ENCODE data around the gene UGCG.

The UGCG gene

GRCh38 chr9:111975709-111976108 is 79.1 kb downstream of the UGCG start:
- in situ Hi-C loops (cut with MboI; ENCODE audit: low sequenced_read_pairs), result no loop called here
- no peak overlapping the region for H3K4me3 ChIP-seq
- no peak for DNase-seq (ENCODE audit: low spot score in 2 of 2)
- H3K4me1 ChIP-seq, result peaks cover 6% of the 10 kb centered on the region
- H3K9me3 ChIP-seq, result no peaks in the 10 kb centered on the region
- H3K36me3 ChIP-seq (replicated peaks), result no peaks in the 10 kb centered on the region
- H3K27me3 ChIP-seq (ENCODE audit: low read depth), result no peaks in the 10 kb centered on the region

GRCh38 chr9:111978616-111979015 is 82.0 kb downstream of the UGCG start:
- H3K36me3 ChIP-seq (replicated peaks), result no peaks in the 10 kb centered on the region
- H3K4me3 ChIP-seq, result no peak overlapping the region
- H3K27me3 ChIP-seq (ENCODE audit: low read depth), result no peaks in the 10 kb centered on the region
- no peak for DNase-seq (ENCODE audit: low spot score in 2 of 2)
- peaks cover 6% of the 10 kb centered on the region for H3K4me1 ChIP-seq
- no peaks in the 10 kb centered on the region for H3K9me3 ChIP-seq
- in situ Hi-C loops (cut with MboI; ENCODE audit: low sequenced_read_pairs), result no loop called here

- no peaks in the 10 kb centered on the region for H3K27me3 ChIP-seq (ENCODE audit: low read depth)
- no peaks in the 10 kb centered on the region for H3K36me3 ChIP-seq (replicated peaks)
- H3K4me1 ChIP-seq, result peaks cover under 1% of the 10 kb centered on the region
- no peaks in the 10 kb centered on the region for H3K9me3 ChIP-seq
- no peak overlapping the region for H3K4me3 ChIP-seq
- in situ Hi-C loops (cut with MboI; ENCODE audit: low sequenced_read_pairs), result no loop called here
- DNase-seq (ENCODE audit: low spot score in 2 of 2), result no peak
Observed at GRCh38 chr9:111979561-111979960, 82.9 kb downstream of the UGCG start.

- H3K9me3 ChIP-seq, result no peaks in the 10 kb centered on the region
- no peaks in the 10 kb centered on the region for H3K36me3 ChIP-seq (replicated peaks)
- H3K27me3 ChIP-seq (ENCODE audit: low read depth), result no peaks in the 10 kb centered on the region
- in situ Hi-C loops (cut with MboI; ENCODE audit: low sequenced_read_pairs), result no loop called here
- H3K4me3 ChIP-seq, result no peak overlapping the region
- no peaks in the 10 kb centered on the region for H3K4me1 ChIP-seq
- no peak for DNase-seq (ENCODE audit: low spot score in 2 of 2)
Observed at GRCh38 chr9:111980398-111980797, 83.8 kb downstream of the UGCG start.

GRCh38 chr9:111983484-111983908 is 86.9 kb downstream of the UGCG start:
- Histone ChIP-seq H3K9me3 (no peaks in the 10 kb centered on the region), H3K27me3 (ENCODE audit: low read depth) (no peaks in the 10 kb centered on the region), H3K4me3 (no peak overlapping the region), H3K4me1 (no peaks in the 10 kb centered on the region), H3K36me3 (replicated peaks) (no peaks in the 10 kb centered on the region)
- DNase-seq (ENCODE audit: low spot score in 2 of 2), result no peak
- in situ Hi-C loops (cut with MboI; ENCODE audit: low sequenced_read_pairs), result no loop called here

- Histone ChIP-seq H3K4me1 (no peaks in the 10 kb centered on the region), H3K36me3 (replicated peaks) (no peaks in the 10 kb centered on the region), H3K27me3 (ENCODE audit: low read depth) (no peaks in the 10 kb centered on the region), H3K4me3 (no peak overlapping the region), H3K9me3 (no peaks in the 10 kb centered on the region)
- DNase-seq (ENCODE audit: low spot score in 2 of 2), result no peak
- in situ Hi-C loops (cut with MboI; ENCODE audit: low sequenced_read_pairs), result no loop called here
Observed at GRCh38 chr9:111984086-111984802, 87.6 kb downstream of the UGCG start.
